H9 (cell line): Measurements from ENCODE around the gene PDE12. TPM values are rescaled to one million over a fixed set of nuclear protein-coding genes. Genes with fewer than 3 reads are reported as not detected.

Source experiments
- DNase-seq: peaks from one replicate; pipeline ENCODE4 v3.0.0-alpha.2; 2017
- H2AFZ ChIP-seq: one replicate; pipeline ENCODE4 v1.6.1; 2013; ENCODE audit warnings: mild to moderate bottlenecking, low read length, control low read depth, moderate library complexity
- H2AK5ac ChIP-seq: 2 replicates; pipeline ENCODE4 v1.6.1; 2013; ENCODE audit warnings: low read length, control low read depth, mixed read lengths; ENCODE audit not compliant: insufficient read length
- H2BK120ac ChIP-seq: one replicate; pipeline ENCODE4 v1.6.1; 2013; ENCODE audit warnings: low read depth, mild to moderate bottlenecking, low read length, control low read depth, inconsistent platforms; ENCODE audit not compliant: poor library complexity, severe bottlenecking
- H2BK12ac ChIP-seq: 2 replicates; pipeline ENCODE4 v1.6.1; 2013; ENCODE audit warnings: low read length, control low read depth, mixed read lengths, low read depth; ENCODE audit not compliant: insufficient read length
- H2BK15ac ChIP-seq: 2 replicates; pipeline ENCODE4 v1.6.1; 2013; ENCODE audit warnings: low read depth, low read length, control low read depth
- H2BK20ac ChIP-seq: one replicate; pipeline ENCODE4 v1.6.1; 2013; ENCODE audit warnings: low read depth, mild to moderate bottlenecking, low read length, control low read depth, inconsistent platforms; ENCODE audit not compliant: poor library complexity, severe bottlenecking
- H2BK5ac ChIP-seq: 2 replicates; pipeline ENCODE4 v1.6.1; 2013; ENCODE audit warnings: low read length, control low read depth, mixed read lengths; ENCODE audit not compliant: insufficient read length
- H3K14ac ChIP-seq: 2 replicates; pipeline ENCODE4 v1.6.1; 2013; ENCODE audit warnings: low read length, control low read depth; ENCODE audit not compliant: insufficient read depth
- H3K18ac ChIP-seq: 2 replicates; pipeline ENCODE4 v1.6.1; 2013; ENCODE audit warnings: low read depth, mild to moderate bottlenecking, mixed read lengths, low read length, control low read depth; ENCODE audit not compliant: insufficient read length
- H3K23ac ChIP-seq: 2 replicates; pipeline ENCODE4 v1.6.1; 2013; ENCODE audit warnings: low read length, control low read depth, mixed read lengths, low read depth; ENCODE audit not compliant: insufficient read length
- H3K23me2 ChIP-seq: 2 replicates; pipeline ENCODE4 v1.6.1; 2013; ENCODE audit warnings: low read depth, mild to moderate bottlenecking, mixed read lengths, low read length, control low read depth; ENCODE audit not compliant: insufficient read length, poor library complexity, severe bottlenecking
- H3K27ac ChIP-seq: 2 replicates; pipeline ENCODE4 v1.5.1; 2013; ENCODE audit warnings: low read length, control low read depth, mixed read lengths, low read depth; ENCODE audit not compliant: insufficient read length
- H3K27me3 ChIP-seq: 2 replicates; pipeline ENCODE4 v1.6.1; 2013; ENCODE audit warnings: low read length, control low read depth, inconsistent platforms; ENCODE audit not compliant: insufficient read depth
- H3K4ac ChIP-seq: 2 replicates; pipeline ENCODE4 v1.6.1; 2013; ENCODE audit warnings: low read depth, mild to moderate bottlenecking, control low read depth, inconsistent platforms, low read length, moderate library complexity
- H3K4me1 ChIP-seq: 2 replicates; pipeline ENCODE4 v1.6.1; 2013; ENCODE audit warnings: low read length, control low read depth, inconsistent platforms; ENCODE audit not compliant: insufficient read depth
- H3K4me2 ChIP-seq: 2 replicates; pipeline ENCODE4 v1.6.1; 2013; ENCODE audit warnings: low read length, control low read depth, mixed read lengths; ENCODE audit not compliant: insufficient read length, insufficient read depth
- H3K56ac ChIP-seq: 2 replicates; pipeline ENCODE4 v1.6.1; 2013; ENCODE audit warnings: low read depth, mild to moderate bottlenecking, mixed read lengths, low read length, control low read depth; ENCODE audit not compliant: insufficient read length
- H3K79me1 ChIP-seq: 2 replicates; pipeline ENCODE4 v1.6.1; 2013; ENCODE audit warnings: low read depth, mild to moderate bottlenecking, moderate library complexity, low read length, control low read depth, inconsistent platforms; ENCODE audit not compliant: insufficient read depth, poor library complexity, severe bottlenecking
- H3K79me2 ChIP-seq: 2 replicates; pipeline ENCODE4 v1.6.1; 2013; ENCODE audit warnings: low read length, control low read depth, inconsistent platforms; ENCODE audit not compliant: insufficient read depth
- H3K9ac ChIP-seq: 2 replicates; pipeline ENCODE4 v1.6.1; 2013; ENCODE audit warnings: low read length, control low read depth, mixed read lengths; ENCODE audit not compliant: insufficient read length; ENCODE audit errors: extremely low read depth
- H3K9me3 ChIP-seq: one replicate; pipeline ENCODE4 v1.6.1; 2013; ENCODE audit warnings: low read depth, low read length, inconsistent platforms; ENCODE audit not compliant: control insufficient read depth
- H3T11ph ChIP-seq: one replicate; pipeline ENCODE4 v1.6.1; 2013; ENCODE audit warnings: mild to moderate bottlenecking, low read length, control low read depth, inconsistent platforms
- H4K20me1 ChIP-seq: one replicate; pipeline ENCODE4 v1.6.1; 2013; ENCODE audit not compliant: control insufficient read depth, insufficient read length, insufficient read depth
- H4K5ac ChIP-seq: 2 replicates; pipeline ENCODE4 v1.6.1; 2013; ENCODE audit warnings: low read depth, mild to moderate bottlenecking, mixed read lengths, low read length, control low read depth; ENCODE audit not compliant: insufficient read length
- H4K8ac ChIP-seq: replicated peaks from 2 replicates; pipeline ENCODE4 v1.6.1; 2013; ENCODE audit warnings: low read length, control low read depth, mixed read lengths, low read depth; ENCODE audit not compliant: insufficient read length
- H4K91ac ChIP-seq: 2 replicates; pipeline ENCODE4 v1.6.1; 2013; ENCODE audit warnings: low read depth, mild to moderate bottlenecking, moderate library complexity, mixed read lengths, low read length, control low read depth; ENCODE audit not compliant: insufficient read length
- H3K27ac Mint-ChIP-seq, 3 experiments: 2 replicates in 2 of 3; 3 replicates in 1 of 3; pipeline ENCODE4 v1.8.0; 2020 to 2021; ENCODE audit warnings: mixed read lengths in 3 of 3, mild to moderate bottlenecking in 1 of 3, moderate library complexity in 1 of 3
- H3K27me3 Mint-ChIP-seq: 2 replicates; pipeline ENCODE4 v1.8.0; 2021; ENCODE audit warnings: low read depth, mild to moderate bottlenecking, moderate library complexity, mixed read lengths
- H3K36me3 Mint-ChIP-seq, 3 experiments: 2 replicates in 2 of 3; 3 replicates in 1 of 3; pipeline ENCODE4 v1.8.0; 2020 to 2021; ENCODE audit warnings: low read depth in 3 of 3, mixed read lengths in 3 of 3; ENCODE audit not compliant: insufficient read depth in 1 of 3
- H3K4me1 Mint-ChIP-seq, 2 experiments: 2 replicates each; pipeline ENCODE4 v1.8.0; 2020; ENCODE audit warnings: mixed read lengths in 2 of 2
- H3K4me3 Mint-ChIP-seq, 2 experiments: 2 replicates in 1 of 2; 3 replicates in 1 of 2; pipeline ENCODE4 v1.8.0; 2020 to 2021; ENCODE audit warnings: mild to moderate bottlenecking in 2 of 2, mixed read lengths in 2 of 2, moderate library complexity in 1 of 2
- H3K9me3 Mint-ChIP-seq, 2 experiments: 2 replicates in 1 of 2; 3 replicates in 1 of 2; pipeline ENCODE4 v1.8.0; 2020; ENCODE audit warnings: mild to moderate bottlenecking in 2 of 2, mixed read lengths in 2 of 2, moderate library complexity in 1 of 2
- CTCF ChIP-seq: fragments of 200-600 bp; sonication (generic); conservative IDR thresholded peaks from 3 replicates; pipeline ENCODE4 v1.8.0; 2021; ENCODE audit warnings: antibody characterized with exemption, mild to moderate bottlenecking
- WGBS: extraction: QIAGEN DNeasy Blood & Tissue Kit; methylation state at CpG from one replicate; pipeline ENCODE4 v1.1.7; 2013; ENCODE audit warnings: missing lambda C conversion rate, low lambda C conversion rate, mixed read lengths; ENCODE audit not compliant: insufficient read length; ENCODE audit errors: extremely low coverage; 5-methylcytosine and 5-hydroxymethylcytosine counted together
- total RNA-seq: library from RNA; stranded (reverse); gene quantifications from 2 replicates; pipeline ENCODE4 v1.2.1, GENCODE V29; 2021

Gene PDE12
- total RNA-seq, 1 experiment from 2014 or later, result 18.9 TPM

GRCh38 chr3:57572096-57572495, 16.0 kb downstream of the PDE12 start:
- no peak overlapping the region for H3K4me2 ChIP-seq
- no peaks in the 10 kb centered on the region for H3K79me1 ChIP-seq
- H3K79me2 ChIP-seq, result no peaks in the 10 kb centered on the region
- DNase-seq, result no peak
- no peak overlapping the region for H2BK12ac ChIP-seq
- no peak overlapping the region for H4K5ac ChIP-seq
- no peaks in the 10 kb centered on the region for H3K27me3 ChIP-seq
- no peak overlapping the region for H3T11ph ChIP-seq
- H2BK120ac ChIP-seq, result no peak overlapping the region
- no peaks in the 10 kb centered on the region for H3K9me3 Mint-ChIP-seq
- no peak for TF ChIP-seq CTCF
- no peak overlapping the region for H2BK5ac ChIP-seq
- no peak overlapping the region for H3K23ac ChIP-seq
- no peaks in the 10 kb centered on the region for H4K20me1 ChIP-seq
- H3K56ac ChIP-seq, result no peak overlapping the region
- no peaks in the 10 kb centered on the region for H3K4me1 Mint-ChIP-seq
- H3K18ac ChIP-seq, result no peak overlapping the region
- no peak overlapping the region for H3K9ac ChIP-seq
- no peak overlapping the region for H2AK5ac ChIP-seq
- no peak overlapping the region for H2BK15ac ChIP-seq
- no peaks in the 10 kb centered on the region for H3K9me3 ChIP-seq
- no peak overlapping the region for H4K8ac ChIP-seq
- WGBS, result no CpG with 5 or more reads among the region's 3 CpGs
- no peak overlapping the region for H3K27ac Mint-ChIP-seq
- H2BK20ac ChIP-seq, result no peak overlapping the region
- no peaks in the 10 kb centered on the region for H3K4me1 ChIP-seq
- H3K14ac ChIP-seq, result no peak overlapping the region
- H2AFZ ChIP-seq, result no peak overlapping the region
- no peak overlapping the region for H3K4ac ChIP-seq
- H4K91ac ChIP-seq, result no peak overlapping the region
- no peaks in the 10 kb centered on the region for H3K27me3 Mint-ChIP-seq
- no peaks in the 10 kb centered on the region for H3K23me2 ChIP-seq
- no peak overlapping the region for H3K4me3 Mint-ChIP-seq
- peaks cover 35 to 81% (median 62%) of the 10 kb centered on the region in 3 experiments; a peak in 6 of 7 replicates for H3K36me3 Mint-ChIP-seq
- H3K27ac ChIP-seq, result no peak overlapping the region
